ENCODE data around the gene EFCAB12. TPM values are rescaled to one million over a fixed set of nuclear protein-coding genes. Genes with fewer than 3 reads are reported as not detected.

EFCAB12 gene
- polyA plus RNA-seq, 6 donors from 2014 or later, result 0.12 to 0.36 TPM; not detected in 4

DNA sequence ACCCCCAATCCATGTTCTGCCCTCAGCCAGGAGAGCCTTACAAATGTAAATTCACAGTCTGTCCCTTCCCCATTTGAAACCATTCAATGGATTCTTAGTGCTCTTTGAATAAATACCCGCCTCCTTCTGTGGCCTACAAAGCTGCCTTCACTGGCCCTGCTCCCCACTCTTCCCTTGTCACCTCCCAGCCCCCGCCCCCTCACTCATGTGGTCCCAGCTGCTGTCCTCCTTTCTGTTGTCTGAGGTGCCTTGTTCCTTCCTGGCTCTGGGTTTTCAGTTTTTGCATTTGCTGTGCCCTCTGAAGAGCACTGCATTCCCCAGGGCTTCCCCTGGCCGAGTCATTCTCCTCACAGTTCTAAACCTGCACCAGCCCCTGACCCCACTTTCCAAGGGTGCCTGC is 3.2 kb downstream of the EFCAB12 start:
- H3K27me3 Mint-ChIP-seq, result no peaks in the 10 kb centered on the region
- DNase-seq (no peak), ATAC-seq (ENCODE audit: low read depth in 2 of 2) (no peak)
- H3K4me3 Mint-ChIP-seq, result peak overlapping the region in 1 of 8 donors; percentile 15
- H3K27ac Mint-ChIP-seq, result peak overlapping the region in 1 of 6 donors; percentile 20
- H3K4me1 Mint-ChIP-seq, result peaks cover 42 to 56% (median 53%) of the 10 kb centered on the region in 3 donors
- H3K36me3 Mint-ChIP-seq, result peaks cover 0 to 17% of the 10 kb centered on the region in 2 donors
- peaks cover 5 to 17% (median 12%) of the 10 kb centered on the region in 7 donors for H3K9me3 Mint-ChIP-seq

DNA sequence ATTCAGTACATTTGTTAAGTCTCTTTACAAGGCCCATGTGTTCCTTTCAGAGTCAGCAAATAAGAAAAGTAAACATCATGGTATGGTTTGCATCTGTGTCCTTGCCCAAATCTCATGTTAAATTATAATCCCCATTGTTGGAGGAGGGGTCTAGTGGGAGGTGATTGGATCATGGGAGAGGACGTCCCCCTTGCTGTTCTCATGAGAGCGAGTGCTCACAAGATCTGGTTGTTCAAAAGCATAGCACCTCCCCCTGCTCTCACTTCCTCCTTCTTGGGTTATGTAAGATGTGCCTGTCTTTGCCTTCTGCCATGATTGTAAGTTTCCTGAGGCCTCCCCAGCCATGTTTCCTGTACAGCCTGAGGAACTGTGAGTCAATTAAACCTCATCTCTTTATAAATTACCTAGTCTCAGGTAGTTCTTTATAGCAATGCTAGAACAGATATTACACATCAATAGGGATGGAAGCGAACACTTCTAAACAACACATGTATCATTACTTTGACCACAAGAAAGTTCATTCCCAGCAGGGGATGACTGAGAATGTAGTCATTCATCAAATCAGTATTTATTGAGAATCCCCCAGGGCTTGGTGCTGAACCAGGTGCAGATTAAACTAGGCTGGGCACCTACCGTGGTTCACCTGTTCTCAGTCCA is 4.1 kb downstream of the EFCAB12 start:
- H3K27ac Mint-ChIP-seq, result peak overlapping the region in 5 of 6 donors; percentile 56 to 79 (median 77)
- H3K4me1 Mint-ChIP-seq, result peaks cover 38 to 49% (median 45%) of the 10 kb centered on the region in 3 donors
- H3K9me3 Mint-ChIP-seq, result peaks cover 5 to 17% (median 12%) of the 10 kb centered on the region in 7 donors
- H3K36me3 Mint-ChIP-seq, result peaks cover 0 to 17% of the 10 kb centered on the region in 2 donors
- DNase-seq (peak; percentile 50), ATAC-seq (ENCODE audit: low read depth in 2 of 2) (peak; percentile 66 to 67)
- peak overlapping the region in 4 of 8 donors; percentile 2 to 79 (median 24) for H3K4me3 Mint-ChIP-seq
- no peaks in the 10 kb centered on the region for H3K27me3 Mint-ChIP-seq

DNA sequence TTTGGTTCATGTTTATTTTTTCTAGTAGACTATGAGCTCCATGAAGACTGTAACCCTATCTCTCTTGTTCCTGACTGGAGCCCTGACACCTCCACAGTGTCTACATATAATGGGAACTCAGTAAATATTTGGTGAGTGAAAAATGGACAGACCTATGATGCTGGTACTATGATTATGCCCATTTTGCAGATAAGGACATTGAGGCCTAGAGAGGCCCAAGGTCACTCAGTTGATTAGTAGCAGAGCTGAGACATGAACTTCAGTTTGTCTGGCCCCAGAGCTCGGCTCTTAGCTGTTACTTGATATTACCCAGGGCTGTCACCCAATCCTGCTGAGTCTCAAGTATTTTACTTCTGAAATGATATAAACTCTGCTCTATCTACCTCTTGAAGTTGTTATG is 5.5 kb downstream of the EFCAB12 start:
- no peak overlapping the region for H3K27ac Mint-ChIP-seq
- H3K4me1 Mint-ChIP-seq, result peaks cover 25 to 34% (median 30%) of the 10 kb centered on the region in 3 donors
- H3K9me3 Mint-ChIP-seq, result peaks cover 5 to 17% (median 12%) of the 10 kb centered on the region in 7 donors
- no peak for ATAC-seq (ENCODE audit: low read depth in 2 of 2)
- H3K4me3 Mint-ChIP-seq, result no peak overlapping the region
- no peaks in the 10 kb centered on the region for H3K27me3 Mint-ChIP-seq
- peaks cover 0 to 17% of the 10 kb centered on the region in 2 donors for H3K36me3 Mint-ChIP-seq
- no peak for DNase-seq

DNA sequence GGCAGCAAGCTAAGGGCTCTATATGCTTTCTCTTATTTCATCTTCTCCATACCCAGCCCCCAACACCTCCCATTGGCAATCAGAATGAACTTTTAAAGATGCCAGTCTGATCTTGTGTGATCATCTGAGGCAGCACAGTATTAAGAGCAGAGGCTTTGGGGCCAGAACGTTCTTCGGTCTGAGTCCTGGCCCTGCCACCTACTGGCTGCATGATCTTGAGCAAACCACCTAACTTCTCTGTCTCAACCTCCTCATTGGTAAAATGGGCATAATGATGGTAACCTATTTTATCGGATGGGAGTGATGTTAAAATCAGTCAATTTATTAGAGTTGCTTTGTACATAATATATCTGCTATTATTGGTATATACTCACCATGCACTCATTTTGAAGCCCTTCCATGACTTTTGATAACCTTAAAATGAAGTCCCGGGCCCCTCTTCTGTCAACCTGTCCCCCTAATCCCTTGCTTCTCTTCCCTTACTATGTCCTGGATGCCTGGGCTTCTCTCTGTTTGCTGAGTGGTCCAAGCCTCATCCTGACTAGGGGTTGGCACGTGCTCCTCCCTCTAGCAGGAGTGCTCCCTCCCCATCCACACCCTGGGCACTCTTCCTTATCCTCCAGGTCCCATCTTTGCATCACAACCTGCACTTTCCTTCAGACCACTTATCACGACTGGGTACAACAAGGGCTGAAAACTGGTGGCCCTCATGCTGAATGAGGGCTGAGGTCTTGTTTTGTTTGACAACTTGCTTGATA is 6.3 kb downstream of the EFCAB12 start:
- no peaks in the 10 kb centered on the region for H3K27me3 Mint-ChIP-seq
- no peak for ATAC-seq (ENCODE audit: low read depth in 2 of 2)
- peak overlapping the region in 1 of 6 donors; percentile 49 for H3K27ac Mint-ChIP-seq

DNA sequence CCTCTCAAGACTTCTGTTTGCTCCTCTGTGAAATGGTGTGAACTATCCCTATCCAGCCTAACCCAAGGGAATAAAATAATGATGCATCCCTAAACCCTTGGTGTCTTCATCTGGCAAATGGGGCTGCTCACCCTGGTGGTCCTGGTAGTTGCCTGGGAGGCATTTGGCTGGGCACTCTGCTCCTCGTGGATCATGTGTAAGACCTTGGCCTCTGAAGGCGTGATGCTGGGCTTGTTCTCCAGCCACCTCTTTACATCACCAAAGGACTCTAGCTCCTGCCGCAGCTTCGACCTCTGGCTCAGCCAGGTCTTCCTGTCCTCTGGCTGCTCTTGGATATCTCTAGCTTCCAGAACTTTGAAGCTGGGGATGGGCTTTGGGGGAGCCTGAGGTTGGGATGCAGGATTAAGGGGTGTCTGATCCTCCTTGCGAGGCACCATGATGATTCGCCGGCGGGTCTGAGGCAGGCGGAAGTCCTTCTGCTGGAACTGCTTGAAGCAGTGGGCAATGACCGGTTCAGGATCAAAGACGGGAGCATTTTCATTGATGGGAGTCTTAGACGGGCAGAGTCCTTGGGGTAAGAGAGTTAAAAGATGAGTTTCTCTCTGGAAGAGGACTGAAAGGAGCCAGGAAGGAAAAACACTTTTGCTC is 7.1 kb downstream of the EFCAB12 start:
- Mint-ChIP-seq H3K4me1 (peaks cover 17 to 27% (median 22%) of the 10 kb centered on the region in 3 donors), H3K4me3 (no peak overlapping the region), H3K27ac (peak overlapping the region in 2 of 6 donors; percentile 10 to 60), H3K27me3 (no peaks in the 10 kb centered on the region), H3K9me3 (peaks cover 5 to 17% (median 12%) of the 10 kb centered on the region in 7 donors), H3K36me3 (peaks cover 0 to 17% of the 10 kb centered on the region in 2 donors)
- ATAC-seq (ENCODE audit: low read depth in 2 of 2), result no peak
- no peak for DNase-seq

More for the DNA sequence above, 6.3 kb downstream of the EFCAB12 start:
- no peak for DNase-seq
- peaks cover 0 to 17% of the 10 kb centered on the region in 2 donors for H3K36me3 Mint-ChIP-seq
- no peak overlapping the region for H3K4me3 Mint-ChIP-seq
- H3K9me3 Mint-ChIP-seq, result peaks cover 5 to 17% (median 12%) of the 10 kb centered on the region in 7 donors
- H3K4me1 Mint-ChIP-seq, result peaks cover 17 to 27% (median 23%) of the 10 kb centered on the region in 3 donors

DNA sequence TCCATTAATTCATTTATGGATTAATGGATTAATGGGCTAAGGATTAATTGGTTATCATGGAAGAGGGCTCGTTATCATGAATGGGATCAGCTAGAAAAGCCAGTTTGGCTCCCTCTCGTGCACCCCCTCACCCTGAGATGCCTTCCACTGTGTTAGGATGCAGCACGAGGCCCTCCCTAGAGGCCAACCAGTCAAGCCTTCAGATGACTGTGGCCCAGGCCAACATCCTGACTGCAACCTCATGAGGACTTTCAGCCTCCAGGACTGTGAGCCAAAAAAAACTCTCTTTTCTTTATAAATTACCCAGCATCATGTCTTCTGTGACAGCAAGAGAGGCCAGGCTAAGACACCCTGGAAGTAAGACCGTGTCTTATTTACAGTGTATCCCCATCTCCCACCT is 9.0 kb downstream of the EFCAB12 start:
- Mint-ChIP-seq H3K4me1 (peaks cover 10 to 17% (median 10%) of the 10 kb centered on the region in 3 donors), H3K4me3 (no peak overlapping the region), H3K27me3 (no peaks in the 10 kb centered on the region), H3K9me3 (peaks cover 4 to 10% (median 7%) of the 10 kb centered on the region in 7 donors), H3K36me3 (peaks cover 0 to 9% of the 10 kb centered on the region in 2 donors), H3K27ac (no peak overlapping the region)
- no peak for ATAC-seq (ENCODE audit: low read depth in 2 of 2)
- DNase-seq, result no peak

DNA sequence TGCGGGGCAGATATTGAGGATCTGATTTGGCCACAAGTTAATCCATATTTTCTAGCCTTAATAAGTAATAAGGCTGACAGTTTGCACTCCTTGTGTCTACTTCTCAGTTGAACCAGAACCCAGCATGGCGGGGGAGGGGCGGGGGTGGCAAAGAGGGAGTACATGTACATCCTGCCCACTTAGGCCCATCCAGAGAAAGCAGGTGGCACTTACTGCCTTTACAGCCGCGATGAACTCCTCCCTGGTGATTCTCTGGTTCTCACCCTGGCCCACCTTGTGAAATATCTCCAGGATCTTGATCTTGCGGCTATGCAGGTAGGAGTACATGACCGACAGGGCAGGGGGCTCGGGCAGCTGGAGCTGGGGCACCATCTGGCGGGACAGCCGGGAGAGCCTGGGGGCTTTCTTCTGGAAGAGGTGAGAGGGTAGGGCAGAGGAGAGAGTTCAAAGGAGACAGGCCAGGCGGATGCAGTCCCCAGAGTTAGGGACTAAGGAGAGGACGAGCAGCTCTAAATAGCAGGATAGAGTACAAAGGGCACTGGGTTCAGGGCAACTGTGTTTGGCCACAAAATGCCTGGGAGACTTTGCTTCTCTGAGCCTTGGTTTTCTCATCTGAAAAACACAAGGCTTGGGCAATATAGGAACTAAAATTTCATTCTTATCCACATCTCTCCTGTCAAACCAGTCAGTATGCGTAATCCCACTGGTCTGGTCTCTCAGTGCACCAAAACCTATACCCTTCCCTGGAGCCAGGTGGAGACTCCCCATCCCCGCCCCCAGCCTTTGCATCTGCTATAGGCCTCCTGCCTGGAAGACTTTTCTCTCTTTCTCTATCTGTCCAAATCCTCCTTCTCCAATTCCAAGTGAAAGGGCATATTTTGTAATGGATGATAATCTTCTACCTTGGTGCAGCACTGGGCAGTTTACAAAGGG is 10.1 kb downstream of the EFCAB12 start:
- Mint-ChIP-seq H3K4me1 (peaks cover 0 to 6% (median 0%) of the 10 kb centered on the region in 3 donors), H3K27ac (peak overlapping the region in 1 of 6 donors; percentile 59), H3K9me3 (no peaks in the 10 kb centered on the region), H3K36me3 (peaks cover 0 to 7% of the 10 kb centered on the region in 2 donors), H3K4me3 (no peak overlapping the region), H3K27me3 (peaks cover 0 to 7% (median 0%) of the 10 kb centered on the region in 3 donors)
- DNase-seq (no peak), ATAC-seq (ENCODE audit: low read depth in 2 of 2) (no peak)

DNA sequence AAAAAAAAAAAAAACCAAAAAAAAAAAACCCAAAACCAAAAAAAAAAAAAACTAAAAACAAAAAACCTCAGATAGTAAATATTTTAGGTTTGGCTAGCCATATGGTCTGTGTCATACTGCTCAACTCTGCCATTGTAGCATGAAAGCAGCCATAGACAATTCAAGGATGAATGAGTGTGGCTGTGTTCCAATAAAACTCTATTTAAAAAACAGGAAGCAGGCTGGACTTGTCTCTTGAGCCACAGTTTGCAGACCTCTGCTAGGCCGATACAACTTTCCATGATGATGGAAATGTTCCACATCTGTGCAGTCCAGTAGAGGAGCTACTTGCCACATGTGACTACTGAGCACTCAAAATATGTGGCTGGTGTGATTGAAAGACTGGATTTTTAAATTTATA is 11.1 kb downstream of the EFCAB12 start:
- ATAC-seq (ENCODE audit: low read depth in 2 of 2) (no peak), DNase-seq (no peak)
- no peak overlapping the region for H3K4me3 Mint-ChIP-seq
- peaks cover 0 to 8% (median 5%) of the 10 kb centered on the region in 3 donors for H3K27me3 Mint-ChIP-seq
- H3K4me1 Mint-ChIP-seq, result peaks cover 0 to 6% (median 0%) of the 10 kb centered on the region in 3 donors
- peaks cover 0 to 7% of the 10 kb centered on the region in 2 donors for H3K36me3 Mint-ChIP-seq
- no peak overlapping the region for H3K27ac Mint-ChIP-seq
- H3K9me3 Mint-ChIP-seq, result no peaks in the 10 kb centered on the region

DNA sequence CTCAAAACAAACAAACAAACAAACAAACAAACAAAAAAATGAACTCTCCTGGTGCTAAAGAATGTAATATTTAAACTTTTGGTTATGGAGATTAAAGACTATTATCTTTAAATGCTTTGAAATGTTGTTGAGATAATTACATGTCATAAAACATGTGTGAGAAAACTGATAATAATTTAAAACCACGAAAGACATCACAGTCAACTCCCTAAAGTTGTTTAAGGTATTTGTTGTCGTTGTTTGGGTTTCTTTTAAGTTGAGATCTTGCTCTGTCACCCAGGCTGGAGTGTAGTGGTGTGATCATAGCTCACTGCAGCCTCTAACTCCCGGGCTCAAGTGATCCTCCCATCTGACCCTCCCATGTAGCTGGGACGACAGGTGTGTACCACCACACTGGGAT is 12.0 kb downstream of the EFCAB12 start:
- peaks cover 0 to 8% (median 5%) of the 10 kb centered on the region in 3 donors for H3K27me3 Mint-ChIP-seq
- no peak for DNase-seq
- ATAC-seq (ENCODE audit: low read depth in 2 of 2), result no peak
- H3K9me3 Mint-ChIP-seq, result no peaks in the 10 kb centered on the region
- H3K36me3 Mint-ChIP-seq, result peaks cover 0 to 7% of the 10 kb centered on the region in 2 donors
- no peak overlapping the region for H3K4me3 Mint-ChIP-seq
- no peak overlapping the region for H3K27ac Mint-ChIP-seq
- H3K4me1 Mint-ChIP-seq, result peaks cover 0 to 6% (median 0%) of the 10 kb centered on the region in 3 donors

DNA sequence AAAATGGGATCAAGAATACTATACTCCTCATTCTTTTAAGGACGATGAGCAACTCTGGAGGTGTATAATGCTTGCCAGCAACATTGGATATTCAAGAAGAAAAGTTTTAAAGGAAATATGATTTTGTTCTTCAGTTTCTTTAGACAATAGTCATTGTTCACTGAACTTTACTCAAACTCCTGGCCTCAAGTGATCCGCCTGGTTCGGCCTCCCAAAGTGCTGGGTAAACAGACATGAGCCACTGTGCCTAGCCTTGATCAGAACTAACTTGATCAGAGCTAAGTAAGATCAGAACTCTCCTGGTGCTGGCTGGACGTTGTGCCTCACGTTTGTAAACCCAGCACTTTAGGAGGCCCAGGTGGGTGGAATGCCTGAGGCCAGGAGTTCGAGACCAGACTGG is 12.6 kb downstream of the EFCAB12 start:
- no peak for DNase-seq
- Mint-ChIP-seq H3K36me3 (peaks cover 0 to 7% of the 10 kb centered on the region in 2 donors), H3K4me3 (no peak overlapping the region), H3K27me3 (peaks cover 0 to 8% (median 5%) of the 10 kb centered on the region in 3 donors), H3K27ac (no peak overlapping the region), H3K9me3 (no peaks in the 10 kb centered on the region), H3K4me1 (peaks cover 0 to 6% (median 0%) of the 10 kb centered on the region in 3 donors)
- no peak for ATAC-seq (ENCODE audit: low read depth in 2 of 2)

DNA sequence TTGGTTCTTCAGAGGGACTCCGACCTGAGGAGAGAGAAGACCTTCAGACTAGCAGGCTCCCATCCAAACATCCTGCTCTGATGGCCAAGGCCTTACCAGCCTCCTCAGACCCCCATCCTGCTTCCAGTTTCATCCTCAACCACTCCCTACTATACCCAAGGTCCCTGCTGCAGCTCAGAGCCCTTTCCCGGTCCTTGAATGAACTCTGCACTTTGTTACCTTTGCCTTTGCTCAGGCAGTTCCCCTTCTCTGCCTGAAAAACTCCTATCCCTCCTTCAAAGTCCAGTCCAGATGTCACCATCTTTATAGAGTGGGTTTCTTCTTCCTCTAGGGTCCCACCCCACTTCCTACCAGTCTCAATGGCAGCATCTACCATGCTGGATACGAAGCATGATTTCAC is 13.1 kb downstream of the EFCAB12 start:
- no peak for ATAC-seq (ENCODE audit: low read depth in 2 of 2)
- peaks cover 0 to 7% of the 10 kb centered on the region in 2 donors for H3K36me3 Mint-ChIP-seq

DNA sequence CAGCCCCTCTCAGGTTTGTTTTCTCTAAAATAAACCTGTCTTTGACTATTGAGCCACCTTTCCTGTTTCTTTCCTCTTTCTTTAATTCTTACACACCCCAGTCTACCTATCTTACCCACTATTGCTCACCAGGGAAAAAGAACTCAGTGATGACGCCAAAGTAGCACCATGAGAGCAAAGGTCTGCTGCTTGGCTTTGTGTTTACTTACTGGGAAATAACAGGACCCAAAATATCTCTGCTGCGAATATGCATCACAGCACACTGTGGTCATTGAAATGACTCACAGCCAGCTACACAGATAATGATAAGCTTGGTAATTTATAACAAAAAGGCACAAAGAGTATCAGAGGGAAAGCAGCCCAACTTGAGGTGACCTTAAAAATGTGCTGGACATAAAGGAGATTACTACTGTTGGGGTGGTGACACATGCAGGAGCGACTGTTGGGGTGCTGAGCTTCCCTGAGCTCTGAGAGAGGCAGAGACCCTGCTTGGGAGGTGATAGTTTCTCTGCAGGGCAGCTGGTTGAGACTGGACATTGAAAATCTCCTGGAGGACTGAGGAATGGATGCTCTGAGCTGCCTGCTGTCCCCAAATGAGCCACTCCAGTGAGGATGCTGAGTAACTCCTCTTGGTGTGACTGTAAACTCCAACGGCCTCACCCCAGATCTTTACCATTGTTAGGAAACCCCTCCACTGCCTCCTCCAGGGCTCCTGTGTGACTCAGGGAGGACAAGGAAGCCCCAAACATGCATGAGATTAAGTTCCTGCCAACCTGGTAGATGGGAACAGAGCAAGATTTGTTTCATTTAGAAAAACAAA is 14.5 kb downstream of the EFCAB12 start:
- Mint-ChIP-seq H3K36me3 (peaks cover 0 to 7% of the 10 kb centered on the region in 2 donors), H3K27ac (peak overlapping the region in 2 of 6 donors; percentile 8 to 55), H3K4me1 (peaks cover 0 to 12% (median 5%) of the 10 kb centered on the region in 3 donors), H3K4me3 (no peak overlapping the region), H3K9me3 (no peaks in the 10 kb centered on the region), H3K27me3 (peaks cover 0 to 8% (median 5%) of the 10 kb centered on the region in 3 donors)
- DNase-seq (no peak), ATAC-seq (ENCODE audit: low read depth in 2 of 2) (no peak)

More for the DNA sequence above, 13.1 kb downstream of the EFCAB12 start:
- H3K9me3 Mint-ChIP-seq, result no peaks in the 10 kb centered on the region
- H3K27me3 Mint-ChIP-seq, result peaks cover 0 to 8% (median 5%) of the 10 kb centered on the region in 3 donors
- H3K4me1 Mint-ChIP-seq, result peaks cover 0 to 6% (median 0%) of the 10 kb centered on the region in 3 donors
- H3K27ac Mint-ChIP-seq, result peak overlapping the region in 1 of 6 donors; percentile 13
- DNase-seq, result no peak
- H3K4me3 Mint-ChIP-seq, result no peak overlapping the region

Data from naive B cell (primary cell).